Stimulated activated CD4-positive, alpha-beta T cell treated with anti-CD3 and anti-CD28 coated beads, Interleukin-12 subunit alpha, Interleukin-12 subunit beta, amount 100 ng/mL, for 24 hours (primary cell): ENCODE data around the gene CIB1.

Experiments used
- DNase-seq, 2 experiments: peaks; one replicate each; pipeline ENCODE4 v3.0.0-alpha.2; 2020; ENCODE audit warnings: low read depth in 2 of 2

The CIB1 gene

DNA sequence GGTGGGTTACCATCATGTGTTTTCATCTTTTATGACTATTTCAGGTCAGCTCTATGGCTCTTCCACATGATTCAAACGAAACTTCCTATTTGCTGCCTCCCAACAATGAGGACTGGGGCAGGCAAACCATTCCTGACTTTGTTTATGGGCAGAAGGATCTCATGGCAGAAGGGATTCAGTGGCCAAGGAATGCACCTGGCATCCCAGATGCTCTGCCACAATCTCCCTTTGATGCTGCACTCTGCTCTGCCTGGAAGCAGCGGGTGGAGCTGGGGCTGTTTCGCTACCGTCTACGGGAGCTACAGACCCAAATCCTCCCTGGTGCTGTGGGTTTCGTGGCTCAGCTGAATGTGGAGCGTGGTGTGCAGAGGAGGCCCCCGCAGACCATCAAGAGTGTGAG is 7.1 kb upstream of the CIB1 start:
- no peak for DNase-seq

GRCh38 chr15:90239371-90239770 is 5.6 kb upstream of the CIB1 start:
- no peak for DNase-seq

GRCh38 chr15:90234096-90234988 is 601 bp upstream of the CIB1 start, which contains the start of gene GDPGP1:
Gene GDPGP1, plus strand, starts transcription at chr15:90234209. Its CDS starts 6,700 bp downstream, at chr15:90240909.
- no peak for DNase-seq

- no peak for DNase-seq
Measured at GRCh38 chr15:90232941-90233386, 777 bp downstream of the CIB1 start.

DNA sequence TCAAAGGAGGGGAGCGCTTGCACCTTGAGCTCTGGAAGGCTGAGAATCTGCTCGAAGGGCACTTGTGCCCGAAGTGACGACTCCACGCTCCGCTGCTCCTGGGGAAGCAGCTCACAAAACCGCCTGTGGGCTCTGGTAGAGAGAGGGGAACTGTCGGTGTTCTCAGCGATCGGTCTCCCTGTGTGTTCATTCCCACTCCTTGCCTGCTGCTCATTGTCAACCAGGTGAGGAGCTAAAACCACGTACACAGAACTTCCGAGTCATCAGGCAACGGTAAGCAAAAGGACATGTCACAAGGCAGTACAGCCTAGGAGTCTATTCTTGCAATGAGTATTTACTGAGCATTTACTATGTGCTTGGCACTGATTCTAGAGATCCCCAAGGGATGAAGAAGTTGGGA is 1.5 kb downstream of the CIB1 start:
- no peak for DNase-seq

- peak; percentile 51 to 58 for DNase-seq
Measured at GRCh38 chr15:90231028-90232017, 2.4 kb downstream of the CIB1 start.

- no peak for DNase-seq
Measured at GRCh38 chr15:90230610-90231009, 3.1 kb downstream of the CIB1 start.

DNA sequence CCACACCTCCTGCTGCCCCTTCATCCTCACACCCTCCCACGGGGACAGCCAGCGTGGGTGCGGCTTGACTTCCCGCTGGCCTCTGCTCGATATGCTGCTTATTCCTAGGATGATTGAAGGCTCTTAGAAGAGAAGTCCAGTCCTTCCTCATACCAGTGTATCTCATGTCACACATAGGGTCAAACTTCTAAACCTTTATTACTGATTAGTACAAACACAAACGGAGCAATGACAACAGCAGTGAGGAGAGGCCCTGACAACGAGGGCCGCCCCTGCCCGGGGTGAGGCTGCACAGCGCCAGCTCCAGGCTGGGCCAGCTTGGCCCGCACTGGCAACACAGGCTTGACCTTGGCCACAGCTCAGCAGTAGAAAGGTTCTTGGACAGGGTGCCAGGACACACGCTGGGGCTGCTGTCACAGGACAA is 3.7 kb downstream of the CIB1 start:
- DNase-seq: no peak

DNA sequence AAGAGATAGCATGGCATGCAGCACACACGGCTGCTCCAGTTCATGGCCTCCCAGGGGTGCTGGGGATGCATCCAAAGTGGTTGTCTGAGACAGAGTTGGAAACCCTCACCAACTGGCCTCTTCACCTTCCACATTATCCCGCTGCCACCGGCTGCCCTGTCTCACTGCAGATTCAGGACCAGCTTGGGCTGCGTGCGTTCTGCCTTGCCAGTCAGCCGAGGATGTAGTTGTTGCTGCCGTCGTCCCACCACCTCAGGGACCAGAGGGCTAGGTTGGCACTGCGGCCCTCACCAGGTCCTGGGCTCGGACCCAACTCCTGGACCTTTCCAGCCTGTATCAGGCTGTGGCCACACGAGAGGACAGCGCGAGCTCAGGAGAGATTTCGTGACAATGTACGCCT is 4.8 kb downstream of the CIB1 start:
- DNase-seq: no peak

DNA sequence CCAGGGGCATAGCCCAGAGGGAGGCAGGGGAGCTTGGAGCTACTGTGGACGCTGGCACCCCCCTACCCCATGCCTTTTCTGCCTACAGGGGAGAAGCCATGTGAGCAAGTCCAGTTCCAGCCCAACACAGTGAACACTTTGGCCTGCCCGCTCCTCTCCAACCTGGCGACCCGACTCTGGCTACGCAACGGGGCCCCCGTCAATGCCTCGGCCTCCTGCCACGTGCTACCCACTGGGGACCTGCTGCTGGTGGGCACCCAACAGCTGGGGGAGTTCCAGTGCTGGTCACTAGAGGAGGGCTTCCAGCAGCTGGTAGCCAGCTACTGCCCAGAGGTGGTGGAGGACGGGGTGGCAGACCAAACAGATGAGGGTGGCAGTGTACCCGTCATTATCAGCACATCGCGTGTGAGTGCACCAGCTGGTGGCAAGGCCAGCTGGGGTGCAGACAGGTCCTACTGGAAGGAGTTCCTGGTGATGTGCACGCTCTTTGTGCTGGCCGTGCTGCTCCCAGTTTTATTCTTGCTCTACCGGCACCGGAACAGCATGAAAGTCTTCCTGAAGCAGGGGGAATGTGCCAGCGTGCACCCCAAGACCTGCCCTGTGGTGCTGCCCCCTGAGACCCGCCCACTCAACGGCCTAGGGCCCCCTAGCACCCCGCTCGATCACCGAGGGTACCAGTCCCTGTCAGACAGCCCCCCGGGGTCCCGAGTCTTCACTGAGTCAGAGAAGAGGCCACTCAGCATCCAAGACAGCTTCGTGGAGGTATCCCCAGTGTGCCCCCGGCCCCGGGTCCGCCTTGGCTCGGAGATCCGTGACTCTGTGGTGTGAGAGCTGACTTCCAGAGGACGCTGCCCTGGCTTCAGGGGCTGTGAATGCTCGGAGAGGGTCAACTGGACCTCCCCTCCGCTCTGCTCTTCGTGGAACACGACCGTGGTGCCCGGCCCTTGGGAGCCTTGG is 5.6 kb downstream of the CIB1 start:
- DNase-seq: no peak

- DNase-seq: no peak
Measured at GRCh38 chr15:90227336-90227735, 6.4 kb downstream of the CIB1 start.

DNA sequence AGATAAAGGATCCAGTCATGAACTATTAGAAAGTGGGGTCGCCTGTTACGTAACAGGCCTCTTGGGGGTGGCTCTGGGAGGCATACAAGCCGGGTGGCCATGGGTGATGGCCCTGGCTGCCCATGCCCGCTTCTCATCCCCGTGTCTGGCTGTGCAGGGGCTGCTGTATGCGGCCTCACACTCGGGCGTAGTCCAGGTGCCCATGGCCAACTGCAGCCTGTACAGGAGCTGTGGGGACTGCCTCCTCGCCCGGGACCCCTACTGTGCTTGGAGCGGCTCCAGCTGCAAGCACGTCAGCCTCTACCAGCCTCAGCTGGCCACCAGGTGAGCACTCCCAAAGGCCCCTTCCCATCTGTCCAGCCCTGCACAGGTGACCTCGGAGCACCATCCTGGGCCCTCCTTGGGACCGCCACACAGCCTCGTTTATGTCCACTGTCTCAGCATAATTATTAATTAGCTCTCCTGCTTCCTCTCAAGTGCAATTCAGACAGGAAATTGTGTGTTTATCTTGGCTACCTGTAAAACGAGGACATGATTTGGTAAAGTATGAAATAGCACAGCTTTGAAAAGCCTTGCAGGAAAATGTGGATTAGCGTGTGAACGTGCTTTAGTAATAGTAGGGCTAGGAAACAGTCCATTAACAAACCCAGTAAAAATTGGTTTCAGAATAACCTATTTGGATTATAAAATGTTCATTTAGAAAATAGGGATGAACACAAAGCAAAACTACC is 8.1 kb downstream of the CIB1 start:
- no peak for DNase-seq

DNA sequence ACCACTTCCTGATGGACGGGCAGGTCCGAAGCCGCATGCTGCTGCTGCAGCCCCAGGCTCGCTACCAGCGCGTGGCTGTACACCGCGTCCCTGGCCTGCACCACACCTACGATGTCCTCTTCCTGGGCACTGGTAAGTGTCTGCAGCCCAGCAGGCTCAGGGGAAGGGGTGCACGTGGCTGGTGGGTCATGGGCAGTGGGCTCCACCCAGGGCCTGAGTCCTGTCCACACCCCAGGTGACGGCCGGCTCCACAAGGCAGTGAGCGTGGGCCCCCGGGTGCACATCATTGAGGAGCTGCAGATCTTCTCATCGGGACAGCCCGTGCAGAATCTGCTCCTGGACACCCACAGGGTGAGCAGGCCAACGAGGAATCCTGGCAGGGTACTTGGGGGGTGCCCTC is 8.7 kb downstream of the CIB1 start:
- DNase-seq: no peak

- DNase-seq: no peak
Measured at GRCh38 chr15:90223441-90224165, 10.1 kb downstream of the CIB1 start.

DNA sequence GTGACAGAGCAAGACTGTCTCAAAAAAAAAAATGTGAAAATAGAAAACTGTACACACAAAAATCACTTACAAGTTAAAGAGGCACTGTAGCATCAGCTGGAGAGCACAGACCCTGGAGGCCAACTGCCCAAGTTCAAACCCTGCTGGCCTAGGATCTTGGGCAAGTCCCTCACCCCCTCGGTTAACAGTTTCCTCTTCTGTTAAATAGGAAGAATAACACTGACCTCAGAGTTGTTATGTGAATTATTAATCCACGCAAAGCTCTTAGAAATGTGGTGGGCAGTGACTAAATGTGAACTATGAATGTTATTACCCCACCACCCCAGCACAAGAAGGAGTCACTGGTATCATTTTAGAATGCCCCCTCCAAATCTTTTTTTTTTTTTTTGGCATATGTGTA is 11.2 kb downstream of the CIB1 start:
- no peak for DNase-seq

DNA sequence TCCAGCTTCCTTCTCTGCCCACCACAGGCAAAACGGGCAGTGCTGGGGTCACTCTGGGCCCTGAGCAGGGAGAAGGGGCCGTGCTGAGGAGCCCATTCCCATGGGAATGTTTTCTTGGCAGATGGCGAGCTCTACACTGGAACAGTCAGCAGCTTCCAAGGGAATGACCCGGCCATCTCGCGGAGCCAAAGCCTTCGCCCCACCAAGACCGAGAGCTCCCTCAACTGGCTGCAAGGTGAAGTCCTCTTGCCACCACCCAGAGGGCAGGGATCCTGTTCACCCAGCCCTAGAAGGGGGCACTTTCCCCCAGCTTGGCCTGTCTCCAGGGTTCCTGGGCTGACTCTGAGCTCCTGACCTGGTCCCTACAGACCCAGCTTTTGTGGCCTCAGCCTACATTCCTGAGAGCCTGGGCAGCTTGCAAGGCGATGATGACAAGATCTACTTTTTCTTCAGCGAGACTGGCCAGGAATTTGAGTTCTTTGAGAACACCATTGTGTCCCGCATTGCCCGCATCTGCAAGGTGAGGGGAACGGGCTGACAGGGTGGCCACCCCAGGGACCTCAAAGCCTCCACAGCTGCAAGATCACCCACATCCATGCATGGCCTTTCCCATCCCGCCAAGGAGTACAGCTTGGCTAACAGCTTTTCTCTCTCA is 12.4 kb downstream of the CIB1 start:
- DNase-seq: peak in 1 of 2 experiments; percentile 23

DNA sequence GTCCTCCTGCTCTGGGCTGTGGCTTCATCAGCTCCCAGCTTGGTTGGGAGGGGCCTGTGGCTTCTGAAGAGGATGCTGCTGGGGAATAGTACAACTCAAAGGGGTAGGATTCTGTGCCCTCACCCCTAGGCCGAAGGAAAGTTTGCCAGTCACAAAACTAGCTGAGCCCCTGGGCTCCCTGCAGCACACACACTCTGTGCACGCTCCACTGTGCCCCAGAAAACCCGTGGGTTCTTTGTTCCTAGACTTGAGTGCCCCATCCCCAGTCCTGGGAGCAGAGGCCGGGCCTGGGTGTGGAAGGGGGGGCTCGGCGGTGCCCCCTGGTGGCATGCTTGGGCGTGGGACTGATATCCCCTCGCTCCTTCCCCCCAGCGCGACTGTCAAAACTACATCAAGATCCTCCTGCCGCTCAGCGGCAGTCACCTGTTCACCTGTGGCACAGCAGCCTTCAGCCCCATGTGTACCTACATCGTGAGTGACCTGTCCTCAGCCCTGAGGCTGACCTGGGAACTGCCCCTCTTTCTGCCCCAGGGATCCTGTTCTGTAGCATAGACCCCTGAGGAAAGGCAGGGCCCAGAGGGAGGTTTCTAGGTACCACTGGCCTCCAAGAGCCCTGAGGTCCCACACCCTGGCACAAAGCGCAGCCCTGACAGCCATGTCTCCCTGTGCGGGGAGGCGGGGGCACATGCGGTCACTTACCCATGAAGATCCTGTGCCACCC is 14.2 kb downstream of the CIB1 start:
- DNase-seq: peak in 1 of 2 experiments; percentile 41

GRCh38 chr15:90217671-90218394 is 15.9 kb downstream of the CIB1 start:
- DNase-seq: no peak
